NCI-H1105 treated with DMSO at 0.1 percent for 48 hours (cell line): ENCODE data around the gene CTF1.
A peak's percentile ranks its signal among the peaks of the same experiment; 100 is the strongest.

ENCODE experiments used
- DNase-seq: peaks from one replicate; lab custom pipeline; 2025; lab: John Stamatoyannopoulos, UW

Gene CTF1

DNA sequence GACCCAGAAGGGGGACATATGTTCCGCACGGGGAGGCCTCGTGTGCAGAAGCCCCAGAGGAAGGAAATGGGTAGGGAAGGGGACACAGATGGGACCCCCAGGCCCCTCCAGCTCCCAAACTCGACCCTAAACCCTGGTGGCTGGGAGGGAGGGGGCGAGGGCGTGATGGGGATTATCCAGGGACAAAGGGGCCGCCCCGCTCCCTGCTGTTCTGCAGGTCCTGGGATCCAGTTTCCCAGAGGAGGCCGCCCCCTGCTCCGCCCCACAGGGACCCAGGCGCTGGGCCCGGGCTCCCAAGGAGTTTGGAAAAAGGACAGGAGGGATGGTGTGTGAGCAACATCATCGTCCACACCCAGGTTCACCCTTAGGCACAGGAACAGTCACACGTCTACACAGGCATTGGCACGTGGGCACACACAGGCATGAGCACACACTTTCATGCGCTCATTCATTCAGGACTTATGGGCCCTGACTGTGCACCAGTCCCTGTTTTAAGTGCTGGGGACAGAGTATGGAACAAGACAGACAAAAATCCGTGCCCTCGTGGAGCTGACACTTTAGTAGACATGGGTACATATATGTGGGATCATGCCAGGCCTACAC, 14.1 kb downstream of the CTF1 start:
- DNase-seq = no peak

DNA sequence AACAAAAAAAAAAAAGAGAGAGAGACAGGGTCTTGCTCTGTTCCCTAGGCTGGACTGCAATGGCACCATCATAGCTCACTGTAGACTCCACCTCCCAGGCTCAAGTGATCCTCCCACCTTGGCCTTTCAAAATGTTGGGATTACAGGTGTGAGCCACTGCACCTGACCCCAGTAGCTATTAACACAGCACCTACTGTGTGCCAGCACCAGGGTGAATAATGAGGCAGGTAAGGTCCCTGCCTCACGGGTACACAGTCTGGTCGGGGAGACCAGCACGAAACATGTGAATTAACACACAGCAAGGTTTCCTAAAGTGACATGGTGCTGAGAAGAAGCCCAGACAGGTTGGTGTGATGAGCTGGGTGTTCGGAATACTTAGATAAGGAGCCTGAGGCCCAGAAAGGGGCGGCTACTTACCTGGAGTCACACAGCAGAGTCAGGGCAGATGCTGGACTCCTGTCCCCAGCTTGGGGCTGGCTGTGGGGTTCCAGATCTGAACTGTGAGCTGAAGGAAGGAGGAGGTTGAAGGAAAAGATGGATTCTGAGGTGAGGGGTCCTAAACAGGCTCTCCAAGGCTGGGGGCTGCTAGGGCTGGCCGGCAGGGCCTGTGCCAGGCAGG, 16.5 kb downstream of the CTF1 start:
- DNase-seq = no peak

DNA sequence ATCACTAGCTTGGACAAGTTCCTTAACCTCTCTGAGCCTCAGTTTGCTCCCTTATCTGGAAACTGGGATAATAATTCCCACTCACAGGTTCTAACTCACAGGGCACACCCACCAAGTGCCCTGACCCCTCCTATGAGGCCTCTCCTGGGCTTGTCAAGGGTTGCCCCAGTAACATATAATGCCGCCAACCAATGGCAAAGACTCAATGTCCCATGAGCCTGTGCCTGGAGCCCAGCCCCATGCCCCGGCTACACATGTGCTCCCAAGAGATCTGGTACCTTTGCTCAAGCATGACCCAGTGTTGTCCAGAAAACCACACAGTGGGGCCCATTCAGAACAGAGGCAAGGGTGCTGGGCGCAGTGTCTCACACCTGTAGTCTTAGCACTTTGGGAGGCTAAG, 18.4 kb downstream of the CTF1 start:
- no peak for DNase-seq

DNA sequence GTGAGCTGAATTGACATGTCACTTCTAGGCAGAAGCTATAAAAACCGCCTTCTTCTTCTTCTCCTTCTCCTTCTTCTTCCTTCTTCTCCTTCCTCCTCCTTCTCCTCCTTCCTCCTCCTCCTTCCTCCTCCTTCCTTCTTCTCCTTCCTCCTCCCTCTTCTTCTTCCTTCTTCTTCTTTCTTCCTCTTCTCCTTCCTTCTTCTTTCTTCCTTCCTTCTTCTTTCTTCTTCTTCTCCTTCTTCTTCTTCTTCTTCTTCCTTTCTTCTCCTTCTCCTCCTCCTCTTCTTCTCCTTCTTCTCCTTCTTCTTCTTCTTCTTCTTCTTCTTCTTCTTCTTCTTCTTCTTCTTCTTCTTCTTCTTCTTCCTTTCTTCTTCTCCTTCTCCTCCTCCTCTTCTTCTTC, 22.2 kb downstream of the CTF1 start:
- no peak for DNase-seq

DNA sequence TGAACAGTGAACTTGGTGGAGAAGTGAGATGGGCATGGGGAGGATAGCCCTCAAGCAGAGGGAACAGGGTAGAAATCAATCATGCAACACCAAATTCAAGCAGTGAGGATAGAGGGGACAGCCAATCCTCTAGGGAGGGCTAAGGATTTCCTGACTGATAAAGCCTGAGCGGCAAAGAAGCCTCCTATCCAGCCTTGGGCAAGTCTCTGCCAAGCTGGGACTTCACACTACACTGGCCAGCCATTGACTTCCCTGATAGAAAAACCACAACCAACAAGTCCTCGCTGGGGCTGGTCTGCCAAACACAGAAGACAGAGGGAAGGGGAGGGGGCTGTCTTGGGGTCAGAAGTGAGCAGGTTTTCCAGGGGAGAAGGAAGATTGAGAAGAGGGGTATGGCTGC, 24.5 kb downstream of the CTF1 start:
- no peak for DNase-seq

DNA sequence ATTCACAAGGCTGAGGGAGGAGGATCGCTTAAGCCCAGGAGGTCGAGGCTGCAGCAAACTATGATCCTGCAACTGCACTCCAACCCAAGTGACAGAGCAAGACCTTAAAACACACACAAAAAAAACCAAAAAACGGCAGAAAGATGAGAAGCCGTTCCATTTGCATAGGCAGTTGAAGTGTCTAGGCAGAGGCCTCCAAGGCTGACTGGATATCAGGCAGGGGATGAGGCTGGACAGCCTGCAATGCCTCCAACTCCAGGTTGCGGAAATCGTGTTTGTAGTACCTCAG, 25.0 kb downstream of the CTF1 start:
- DNase-seq = no peak

DNA sequence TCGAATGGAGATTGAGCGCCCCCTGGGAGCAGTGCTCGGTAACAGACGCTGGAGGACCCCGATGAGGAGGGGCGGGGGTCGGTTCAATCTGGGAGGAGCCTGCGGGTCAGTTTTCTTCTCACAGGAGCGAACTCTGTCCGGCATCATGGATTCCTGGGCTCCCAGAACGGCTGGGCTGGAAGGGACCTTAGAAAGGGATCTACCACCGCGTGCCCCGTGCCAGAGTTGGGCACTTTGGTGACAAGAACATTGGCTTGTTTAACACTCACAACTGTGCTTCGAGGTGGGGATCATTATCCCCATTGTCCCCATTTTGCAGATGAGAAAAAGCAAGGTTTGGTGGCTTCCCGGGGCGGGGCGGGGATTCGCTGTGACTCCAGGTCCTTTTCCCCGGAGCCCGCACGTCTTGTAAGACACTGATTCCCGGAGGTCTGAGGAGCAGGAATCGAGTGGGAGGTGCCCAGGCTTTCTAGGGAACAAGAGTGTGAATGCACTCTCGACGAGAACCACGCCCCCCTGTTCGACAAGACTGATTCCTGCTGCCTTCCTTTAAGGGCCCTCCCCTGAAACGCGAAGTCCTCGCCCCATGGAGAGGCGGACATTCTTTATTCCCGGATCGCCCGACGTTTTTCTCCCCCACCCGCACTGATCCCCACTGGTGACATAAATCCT, 25.5 kb downstream of the CTF1 start:
- peak; percentile 85 for DNase-seq

DNA sequence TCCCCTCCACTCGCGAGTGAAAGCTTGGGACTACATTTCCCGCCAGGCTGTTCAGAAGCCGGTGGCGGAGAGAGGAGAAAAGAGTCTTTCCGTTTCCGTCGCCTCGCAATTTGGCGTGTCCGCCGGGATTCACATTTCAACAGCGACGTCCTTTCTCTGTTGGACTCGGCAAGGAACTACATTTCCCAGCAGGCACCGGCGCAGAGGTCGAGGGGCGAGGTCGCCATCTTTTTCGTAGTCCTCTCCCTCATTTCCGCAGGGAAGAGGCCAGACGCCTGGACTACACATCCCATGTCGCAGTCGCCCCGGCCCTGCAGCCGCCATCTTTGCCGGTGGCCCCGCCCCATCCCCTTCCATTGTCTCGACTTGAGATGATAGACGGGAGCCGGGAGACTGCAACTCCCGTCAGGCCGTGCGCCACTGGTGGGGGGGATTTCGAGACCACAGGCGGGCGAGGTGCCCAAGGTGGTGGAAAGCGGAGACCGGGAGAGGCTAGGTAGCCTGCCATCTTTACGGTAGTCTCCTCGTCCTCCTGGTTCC, 26.1 kb downstream of the CTF1 start:
- DNase-seq = peak; percentile 99

DNA sequence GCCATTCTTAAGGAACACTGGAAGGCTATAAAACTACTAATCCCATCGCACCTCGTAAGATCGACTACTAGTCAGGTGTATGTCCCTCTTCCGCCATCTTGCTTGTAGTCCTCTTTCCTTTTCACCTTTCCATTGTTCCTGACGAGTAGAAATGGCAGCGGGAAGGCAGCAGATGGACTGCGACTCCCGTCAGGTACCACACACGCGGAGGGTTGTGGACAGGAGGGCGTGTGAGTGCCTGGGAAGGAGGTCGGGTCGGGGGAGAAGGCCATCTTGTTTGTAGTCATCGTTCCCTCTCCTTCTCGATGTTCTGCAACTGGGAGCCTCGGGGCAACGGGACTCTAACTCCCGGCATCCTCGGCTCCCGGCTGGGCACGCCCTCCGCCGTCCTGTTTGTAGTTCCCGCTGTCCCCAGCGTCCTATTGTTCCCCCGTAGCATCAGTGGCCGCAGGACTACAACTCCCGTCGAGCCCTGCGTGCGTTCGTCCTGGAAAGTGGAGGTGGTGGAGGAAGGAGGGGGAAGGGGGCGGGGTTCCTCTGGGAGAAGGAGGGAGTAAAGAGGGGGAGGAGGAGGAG, 26.6 kb downstream of the CTF1 start:
- peak; percentile 99 for DNase-seq

DNA sequence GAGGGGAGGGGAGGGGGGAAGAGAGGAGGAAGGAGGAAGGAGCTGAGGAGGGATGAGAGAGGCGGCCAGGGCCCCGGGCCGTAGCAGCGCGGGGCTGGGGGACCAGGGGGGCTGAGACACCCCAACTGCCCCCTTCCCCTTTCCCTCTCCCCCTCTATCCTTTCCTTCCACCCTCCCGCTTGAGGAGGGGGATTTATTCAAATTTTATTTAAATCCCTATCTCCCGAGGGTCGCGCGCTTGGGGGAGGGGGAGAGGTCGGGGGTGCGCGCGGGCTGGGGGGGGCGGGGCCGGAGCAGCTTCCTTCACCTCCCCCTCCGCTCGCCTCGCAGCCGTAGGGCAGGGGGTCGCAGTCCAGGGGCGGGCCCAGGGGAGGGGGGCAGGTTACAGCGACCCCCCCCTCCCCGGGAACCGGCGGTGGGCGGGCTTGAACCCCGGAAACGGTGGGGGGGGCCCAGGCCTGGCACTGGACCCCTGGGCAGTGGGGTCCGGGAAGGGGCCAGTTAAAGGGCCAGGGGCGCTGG, 27.2 kb downstream of the CTF1 start, which contains the start of gene FBXL19:
FBXL19 (plus strand) TSS at position 19 of the 522 bp plus-strand sequence. CDS start 2,183 bp downstream, outside the sequence.
- DNase-seq = no peak

DNA sequence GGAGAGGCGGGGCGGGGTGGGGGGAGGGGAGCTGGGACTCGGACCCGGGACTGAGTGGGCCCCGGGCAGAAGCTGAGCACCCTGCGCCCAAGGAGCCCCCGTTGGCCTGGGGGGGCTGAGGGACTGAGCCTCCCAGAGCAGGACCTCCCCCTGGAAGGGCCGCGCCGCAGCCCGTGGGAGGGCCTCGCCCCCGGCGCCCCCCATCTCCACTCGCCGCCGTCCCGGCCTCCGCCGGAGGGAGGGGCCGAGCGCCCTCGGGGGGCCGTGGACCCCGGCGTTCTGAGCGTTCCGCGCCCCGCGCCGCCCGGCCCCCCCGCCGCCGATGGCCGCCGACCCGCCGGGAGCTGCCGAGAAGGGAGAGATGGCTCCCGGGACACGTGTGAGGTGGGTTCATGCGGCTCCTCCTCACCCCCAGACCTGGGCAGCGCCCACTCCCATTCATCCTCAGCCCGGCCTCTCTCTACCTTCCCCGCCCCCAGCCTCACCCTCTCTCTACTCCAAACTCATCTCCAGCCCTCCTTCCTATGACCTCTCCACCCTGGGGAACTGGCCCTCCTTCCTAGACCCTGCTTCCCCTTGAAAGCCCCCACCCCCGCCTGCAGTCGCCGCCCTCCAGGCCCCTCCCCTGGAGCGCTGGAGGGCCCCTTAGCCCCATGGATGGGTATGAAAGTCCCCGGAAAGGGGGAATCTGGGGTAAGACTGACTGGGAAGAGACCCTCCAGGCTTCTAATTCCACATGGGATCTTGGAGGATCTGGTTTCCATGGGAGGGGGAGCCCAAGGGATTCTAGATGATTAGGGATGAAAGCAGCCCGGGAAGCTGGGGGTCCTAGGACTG, 27.9 kb downstream of the CTF1 start:
- DNase-seq = no peak

DNA sequence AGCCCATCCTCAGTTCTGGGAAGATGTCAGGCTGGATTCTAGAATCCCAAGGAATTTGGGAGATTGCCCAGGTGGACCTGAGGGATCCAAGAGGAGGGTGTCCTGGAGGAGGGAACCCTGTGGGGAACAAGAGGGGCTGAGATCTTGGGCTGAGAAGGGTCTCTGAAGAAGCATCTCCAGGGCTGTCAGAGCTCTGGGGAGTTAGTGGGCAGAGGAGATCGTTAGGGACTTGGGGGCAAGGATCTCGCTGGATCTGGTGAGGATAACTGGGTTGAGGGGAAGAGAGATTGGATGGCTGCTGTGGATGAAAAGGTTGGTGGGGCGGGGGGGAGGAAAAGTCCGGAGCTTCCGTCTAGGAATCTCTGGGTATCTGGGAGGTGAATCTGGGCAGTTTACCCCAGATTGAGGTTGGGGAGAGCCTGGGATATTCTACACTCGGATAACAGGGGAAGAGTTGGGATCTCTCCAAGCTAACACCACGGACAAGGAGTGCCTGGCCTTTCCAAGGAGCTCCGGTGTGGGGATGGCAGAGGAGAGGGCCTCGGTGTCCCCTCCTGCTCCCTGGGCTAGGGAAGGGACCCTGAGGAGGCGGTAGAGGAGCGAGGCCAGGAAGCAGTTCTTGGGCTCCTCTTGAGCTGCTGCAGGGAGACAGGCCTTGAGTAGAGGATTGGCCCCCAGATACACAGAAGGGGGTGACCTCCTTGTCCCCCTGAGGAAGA, 28.7 kb downstream of the CTF1 start:
- no peak for DNase-seq

DNA sequence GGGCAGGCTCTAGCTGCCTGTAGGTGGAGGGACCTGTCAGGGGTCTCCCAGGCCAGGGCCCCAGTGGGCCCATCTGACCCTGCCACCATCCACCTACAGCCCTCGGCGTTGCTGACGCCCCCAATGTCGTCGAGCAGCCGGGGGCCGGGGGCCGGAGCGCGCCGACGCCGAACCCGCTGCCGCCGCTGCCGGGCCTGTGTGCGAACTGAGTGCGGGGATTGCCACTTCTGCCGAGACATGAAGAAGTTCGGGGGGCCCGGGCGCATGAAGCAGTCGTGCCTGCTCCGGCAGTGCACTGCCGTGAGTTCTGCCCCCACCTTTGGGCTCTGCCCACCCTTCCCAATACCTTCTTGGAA, 29.2 kb downstream of the CTF1 start:
- no peak for DNase-seq

DNA sequence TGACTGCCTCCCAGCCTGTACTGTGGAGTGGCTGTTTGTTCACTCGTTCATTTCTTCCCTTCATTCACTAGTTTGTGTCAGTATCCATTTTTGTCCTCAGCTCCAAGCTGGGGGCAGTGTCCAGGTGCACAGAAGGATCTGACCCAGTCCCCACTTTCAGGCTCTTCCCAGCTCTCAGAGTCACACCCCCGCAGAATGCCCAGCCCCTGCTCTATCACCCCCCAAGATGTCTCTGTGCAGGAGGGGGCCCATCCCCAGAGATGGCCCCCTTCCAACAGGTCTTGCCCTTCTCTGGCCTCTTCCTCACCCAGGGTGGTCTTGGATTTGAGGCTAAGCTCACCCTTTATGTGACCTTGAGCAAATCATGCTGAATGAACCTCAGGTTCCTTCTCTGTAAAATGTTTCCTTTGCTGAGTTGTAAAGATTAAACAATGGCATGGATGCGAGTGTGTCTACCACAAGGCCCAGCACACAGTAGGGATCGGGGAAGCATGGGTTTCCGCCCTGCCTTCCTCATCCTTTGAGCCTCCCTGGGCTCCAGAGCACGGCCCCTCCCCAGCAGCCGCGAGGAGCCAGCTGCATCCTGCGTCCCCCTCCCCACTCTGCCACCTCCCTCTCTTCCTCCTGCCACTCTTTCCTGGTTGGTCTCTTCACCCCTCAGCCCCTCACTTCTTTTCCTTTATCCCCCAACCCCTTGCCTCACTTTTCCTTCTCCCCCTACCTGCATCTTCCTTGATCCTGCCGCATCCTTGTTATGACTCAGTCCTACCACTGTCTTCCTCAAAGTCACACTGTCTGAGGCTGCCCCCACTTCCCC, 29.8 kb downstream of the CTF1 start:
- no peak for DNase-seq

DNA sequence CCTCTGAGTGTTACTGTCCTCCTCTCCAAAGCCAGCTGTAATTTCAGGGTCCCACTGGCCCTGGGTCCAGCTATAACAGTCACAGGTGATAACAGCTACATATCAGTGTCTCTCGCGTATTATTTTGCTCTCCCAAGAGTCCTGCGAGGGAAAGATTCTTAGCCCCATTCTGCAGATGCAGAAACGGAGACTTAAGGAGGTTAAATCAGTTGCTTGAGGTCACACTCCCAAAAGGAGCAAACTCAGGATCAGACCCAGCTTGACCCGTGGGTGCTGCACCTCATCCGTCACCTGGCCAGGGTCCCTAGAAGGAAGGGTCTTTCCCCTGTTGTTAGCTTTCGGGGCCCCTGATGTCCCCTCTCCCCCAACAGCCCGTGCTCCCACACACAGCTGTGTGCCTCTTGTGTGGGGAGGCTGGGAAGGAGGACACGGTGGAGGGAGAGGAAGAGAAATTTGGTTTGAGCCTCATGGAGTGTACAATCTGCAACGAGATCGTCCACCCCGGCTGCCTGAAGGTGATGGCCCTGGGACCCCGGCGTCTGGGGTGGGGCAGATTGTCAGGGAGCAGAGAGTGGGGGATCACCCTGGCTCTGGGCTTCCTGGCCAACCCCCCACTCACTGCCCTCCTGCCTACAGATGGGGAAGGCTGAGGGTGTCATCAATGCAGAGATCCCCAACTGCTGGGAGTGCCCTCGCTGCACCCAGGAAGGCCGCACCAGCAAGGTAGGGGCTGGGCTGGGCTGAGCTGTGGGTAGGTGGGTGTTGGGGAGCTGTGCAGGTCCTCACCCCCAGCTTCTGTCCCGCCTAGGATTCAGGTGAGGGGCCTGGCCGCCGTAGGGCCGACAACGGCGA, 30.7 kb downstream of the CTF1 start:
- DNase-seq = no peak

DNA sequence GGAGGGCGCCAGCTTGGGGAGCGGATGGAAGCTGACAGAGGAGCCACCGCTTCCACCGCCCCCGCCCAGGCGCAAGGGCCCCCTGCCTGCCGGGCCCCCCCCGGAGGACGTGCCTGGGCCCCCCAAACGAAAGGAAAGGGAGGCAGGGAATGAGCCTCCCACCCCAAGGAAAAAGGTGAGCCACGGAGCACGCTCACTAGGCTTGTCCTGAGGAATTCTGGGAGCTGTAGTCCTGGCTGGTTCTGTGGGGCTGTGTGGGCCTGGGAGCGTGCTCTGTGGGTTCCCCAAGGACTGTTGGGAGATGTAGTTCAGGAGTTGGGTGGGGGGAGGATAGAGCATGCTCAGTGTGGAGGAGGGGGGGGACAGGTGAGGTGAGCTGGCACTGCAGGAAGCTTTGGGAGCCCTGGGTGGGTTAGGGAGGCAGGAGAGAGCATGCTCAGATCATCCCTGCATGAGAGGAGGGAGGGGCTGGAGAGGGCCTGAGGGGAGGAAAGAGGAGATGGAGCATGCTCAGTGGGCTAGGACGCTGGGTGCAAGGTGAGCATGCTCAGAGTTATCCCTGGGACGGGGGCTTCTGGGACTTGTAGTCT, 31.5 kb downstream of the CTF1 start:
- peak; percentile 94 for DNase-seq

DNA sequence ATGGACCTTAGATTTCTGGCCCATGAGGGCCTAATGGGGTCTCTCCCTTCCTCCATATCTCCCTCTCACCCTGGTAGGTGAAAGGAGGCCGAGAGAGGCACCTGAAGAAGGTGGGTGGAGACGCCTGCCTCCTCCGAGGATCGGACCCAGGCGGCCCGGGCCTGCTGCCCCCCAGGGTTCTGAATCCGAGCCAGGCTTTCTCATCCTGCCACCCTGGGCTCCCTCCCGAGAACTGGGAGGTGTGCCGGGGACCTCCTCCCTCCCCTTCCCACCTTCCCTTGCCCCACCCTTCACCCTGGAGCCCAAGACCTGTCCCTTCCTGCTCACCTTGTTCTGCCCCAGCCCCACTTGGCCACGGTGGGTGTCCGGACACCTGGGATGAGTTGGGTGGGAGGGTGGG, 32.0 kb downstream of the CTF1 start:
- no peak for DNase-seq

DNA sequence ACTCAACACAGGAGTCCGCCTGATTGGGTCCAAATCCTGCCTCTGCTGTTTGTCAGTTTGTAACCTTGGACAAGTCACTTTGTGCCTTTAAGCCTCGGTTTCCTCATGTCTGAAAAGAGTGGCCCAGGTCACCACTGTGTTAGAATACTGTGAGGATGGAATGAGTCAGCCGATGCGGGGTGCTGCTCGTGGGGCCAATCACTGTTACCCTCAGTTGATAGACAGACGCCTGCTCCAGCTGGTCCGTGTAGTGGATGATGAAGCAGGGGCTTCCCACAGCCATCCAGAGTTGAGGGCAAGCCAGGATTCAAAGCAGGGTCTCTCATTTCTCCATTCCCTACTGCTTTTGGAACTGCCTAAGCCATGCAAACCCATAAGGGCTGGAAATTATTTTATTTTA, 32.8 kb downstream of the CTF1 start:
- no peak for DNase-seq

DNA sequence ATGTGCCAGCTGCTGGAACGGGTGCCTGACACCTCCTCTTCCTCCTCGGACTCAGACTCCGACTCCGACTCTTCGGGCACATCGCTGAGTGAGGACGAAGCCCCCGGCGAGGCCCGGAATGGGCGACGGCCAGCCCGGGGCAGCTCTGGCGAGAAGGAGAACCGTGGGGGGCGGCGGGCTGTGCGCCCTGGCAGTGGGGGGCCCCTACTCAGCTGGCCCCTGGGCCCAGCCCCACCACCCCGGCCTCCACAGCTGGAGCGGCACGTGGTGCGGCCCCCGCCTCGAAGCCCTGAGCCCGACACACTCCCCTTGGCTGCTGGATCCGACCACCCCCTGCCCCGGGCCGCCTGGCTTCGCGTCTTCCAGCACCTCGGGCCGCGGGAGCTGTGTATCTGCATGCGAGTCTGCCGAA, 33.8 kb downstream of the CTF1 start:
- DNase-seq = no peak
